ENCODE measurements around the gene ARL15.

The ARL15 gene

GRCh38 chr5:54315736-54316528 lies 5.6 kb upstream of the ARL15 start:
- DNase-seq (ENCODE audit: low read depth in 1 of 2, low spot score in 1 of 2): no peak

- DNase-seq (ENCODE audit: low read depth in 1 of 2, low spot score in 1 of 2): no peak
Measured at GRCh38 chr5:54313311-54314270, 3.2 kb upstream of the ARL15 start.

- DNase-seq (ENCODE audit: low read depth in 1 of 2, low spot score in 1 of 2): no peak
Measured at GRCh38 chr5:54312499-54312898, 2.1 kb upstream of the ARL15 start.

GRCh38 chr5:54311176-54311677 lies 854 bp upstream of the ARL15 start:
- no peak for DNase-seq (ENCODE audit: low read depth in 1 of 2, low spot score in 1 of 2)

GRCh38 chr5:54309691-54310432 lies 511 bp downstream of the ARL15 start:
- DNase-seq (ENCODE audit: low read depth in 1 of 2, low spot score in 1 of 2): peak in 1 of 2 donors; percentile 9

GRCh38 chr5:54309276-54309675 lies 1.1 kb downstream of the ARL15 start:
- DNase-seq (ENCODE audit: low read depth in 1 of 2, low spot score in 1 of 2): no peak

GRCh38 chr5:54307583-54307982 lies 2.8 kb downstream of the ARL15 start:
- DNase-seq (ENCODE audit: low read depth in 1 of 2, low spot score in 1 of 2): no peak

- no peak for DNase-seq (ENCODE audit: low read depth in 1 of 2, low spot score in 1 of 2)
Measured at GRCh38 chr5:54306893-54307292, 3.5 kb downstream of the ARL15 start.

- DNase-seq (ENCODE audit: low read depth in 1 of 2, low spot score in 1 of 2): no peak
Measured at GRCh38 chr5:54305737-54306136, 4.6 kb downstream of the ARL15 start.

- DNase-seq (ENCODE audit: low read depth in 1 of 2, low spot score in 1 of 2): no peak
Measured at GRCh38 chr5:54304040-54304439, 6.3 kb downstream of the ARL15 start.

- no peak for DNase-seq (ENCODE audit: low read depth in 1 of 2, low spot score in 1 of 2)
Measured at GRCh38 chr5:54302267-54302687, 8.1 kb downstream of the ARL15 start.

- no peak for DNase-seq (ENCODE audit: low read depth in 1 of 2, low spot score in 1 of 2)
Measured at GRCh38 chr5:54301849-54302248, 8.5 kb downstream of the ARL15 start.

- DNase-seq (ENCODE audit: low read depth in 1 of 2, low spot score in 1 of 2): no peak
Measured at GRCh38 chr5:54301220-54301619, 9.2 kb downstream of the ARL15 start.

GRCh38 chr5:54298947-54299346 lies 11.4 kb downstream of the ARL15 start:
- no peak for DNase-seq (ENCODE audit: low read depth in 1 of 2, low spot score in 1 of 2)

GRCh38 chr5:54296386-54296785 lies 14.0 kb downstream of the ARL15 start:
- DNase-seq (ENCODE audit: low read depth in 1 of 2, low spot score in 1 of 2): no peak

- no peak for DNase-seq (ENCODE audit: low read depth in 1 of 2, low spot score in 1 of 2)
Measured at GRCh38 chr5:54295651-54296276, 14.6 kb downstream of the ARL15 start.

GRCh38 chr5:54294097-54294667 lies 16.2 kb downstream of the ARL15 start:
- no peak for DNase-seq (ENCODE audit: low read depth in 1 of 2, low spot score in 1 of 2)

GRCh38 chr5:54292866-54293265 lies 17.5 kb downstream of the ARL15 start:
- DNase-seq (ENCODE audit: low read depth in 1 of 2, low spot score in 1 of 2): no peak

- DNase-seq (ENCODE audit: low read depth in 1 of 2, low spot score in 1 of 2): no peak
Measured at GRCh38 chr5:54291498-54291897, 18.9 kb downstream of the ARL15 start.

- no peak for DNase-seq (ENCODE audit: low read depth in 1 of 2, low spot score in 1 of 2)
Measured at GRCh38 chr5:54289769-54290168, 20.6 kb downstream of the ARL15 start.

Measured in activated T-helper 1 cell treated with anti-CD3 and anti-CD28 coated beads, Interleukin-2, amount 50 U/mL, for 16 hours (primary cell).